Mucosa of descending colon (tissue), 3 donors: ENCODE measurements around the gene SECTM1. TPM values are rescaled to one million over a fixed set of nuclear protein-coding genes. Genes with fewer than 3 reads are reported as not detected.
A peak's percentile ranks its signal among the peaks of the same experiment; 100 is the strongest.

Experiments
- ATAC-seq: fragments of 200-7000 bp; cut with Tn5 transposase; one replicate; pipeline ENCODE4 v1.9.1; 2020; ENCODE audit warnings: mild to moderate bottlenecking, moderate library complexity
- DNase-seq, 3 donors: peaks; one replicate each; pipeline ENCODE4 v3.0.0-alpha.2; 2020
- H3K36me3 ChIP-seq: fragments of 200-600 bp; one replicate; pipeline ENCODE4 v1.8.0; 2021; ENCODE audit warnings: low read depth, mild to moderate bottlenecking
- H3K4me1 ChIP-seq: fragments of 200-600 bp; one replicate; pipeline ENCODE4 v1.8.0; 2021; ENCODE audit warnings: low read depth, mild to moderate bottlenecking
- H3K4me3 ChIP-seq: fragments of 200-600 bp; one replicate; pipeline ENCODE4 v1.8.0; 2021; ENCODE audit warnings: mild to moderate bottlenecking
- H3K9me3 ChIP-seq: fragments of 200-600 bp; one replicate; pipeline ENCODE4 v1.8.0; 2021; ENCODE audit warnings: mild to moderate bottlenecking
- CTCF ChIP-seq: fragments of 200-600 bp; IDR thresholded peaks from one replicate; pipeline ENCODE4 v1.8.0; 2022; ENCODE audit warnings: antibody characterized with exemption, mild to moderate bottlenecking
- intact Hi-C, 2 donors: fragments of 100-400 bp; cut with DNase I in 1 of 2; cut with micrococcal nuclease in 1 of 2; formaldehyde crosslinking; loops; one replicate each; pipeline versions ENCODE4 v1.11.0 to v1.11.1; 2022; cut with DNase I, micrococcal nuclease
- total RNA-seq, 3 donors: library from RNA; stranded (reverse); fragmentation: NEBNext Ultra II Directional in 2 of 3; extraction: Animal tissue kit (Norgen Biotek cat#: 25700) in 2 of 3; gene quantifications; one replicate each; pipeline versions ENCODE4 v1.2.1 to v1.2.4, GENCODE V29; 2021 to 2023
- donor health status: DM: no; HTN: no; CAD: no; lungs with moderate emphysema.
- donor health status: DM: no; HTN: no; CAD: no.
- donor health status: DM: no; HTN: yes; CAD: no.

SECTM1 gene
- total RNA-seq, 3 donors from 2014 or later = 127 to 268 (median 213) TPM

DNA sequence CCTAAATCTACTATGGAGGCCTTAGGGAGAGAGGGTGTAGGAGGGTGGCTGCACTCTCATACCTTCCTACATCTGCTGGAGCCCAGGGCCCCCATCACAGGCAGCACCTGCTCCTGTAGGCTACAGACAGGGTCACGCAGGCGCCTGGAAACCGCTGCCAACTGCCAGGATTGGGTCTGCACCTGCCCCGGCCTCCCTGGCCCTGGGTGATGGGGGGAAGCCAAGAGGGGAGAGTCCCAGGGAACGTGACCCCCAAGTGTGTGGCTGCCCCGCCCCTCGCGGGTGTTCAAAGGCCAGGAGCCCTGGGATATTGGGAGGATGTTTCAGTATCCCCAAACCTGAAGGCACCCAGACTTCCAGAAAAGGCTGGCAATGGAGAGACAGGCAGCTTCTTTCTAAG, 19.9 kb upstream of the SECTM1 start:
- no peak overlapping the region for H3K4me3 ChIP-seq
- ATAC-seq (no peak), DNase-seq (peak in 1 of 3 donors; percentile 49)
- no peaks in the 10 kb centered on the region for H3K36me3 ChIP-seq
- intact Hi-C loops = loop anchor here in 1 of 2 donors (10.0 kb wide), 1 partner anchor 61 kb away; the partner anchor contains the start of genes HEXD and OGFOD3
- H3K9me3 ChIP-seq = no peaks in the 10 kb centered on the region
- no peak for TF ChIP-seq CTCF
- H3K4me1 ChIP-seq = peaks cover 3% of the 10 kb centered on the region

DNA sequence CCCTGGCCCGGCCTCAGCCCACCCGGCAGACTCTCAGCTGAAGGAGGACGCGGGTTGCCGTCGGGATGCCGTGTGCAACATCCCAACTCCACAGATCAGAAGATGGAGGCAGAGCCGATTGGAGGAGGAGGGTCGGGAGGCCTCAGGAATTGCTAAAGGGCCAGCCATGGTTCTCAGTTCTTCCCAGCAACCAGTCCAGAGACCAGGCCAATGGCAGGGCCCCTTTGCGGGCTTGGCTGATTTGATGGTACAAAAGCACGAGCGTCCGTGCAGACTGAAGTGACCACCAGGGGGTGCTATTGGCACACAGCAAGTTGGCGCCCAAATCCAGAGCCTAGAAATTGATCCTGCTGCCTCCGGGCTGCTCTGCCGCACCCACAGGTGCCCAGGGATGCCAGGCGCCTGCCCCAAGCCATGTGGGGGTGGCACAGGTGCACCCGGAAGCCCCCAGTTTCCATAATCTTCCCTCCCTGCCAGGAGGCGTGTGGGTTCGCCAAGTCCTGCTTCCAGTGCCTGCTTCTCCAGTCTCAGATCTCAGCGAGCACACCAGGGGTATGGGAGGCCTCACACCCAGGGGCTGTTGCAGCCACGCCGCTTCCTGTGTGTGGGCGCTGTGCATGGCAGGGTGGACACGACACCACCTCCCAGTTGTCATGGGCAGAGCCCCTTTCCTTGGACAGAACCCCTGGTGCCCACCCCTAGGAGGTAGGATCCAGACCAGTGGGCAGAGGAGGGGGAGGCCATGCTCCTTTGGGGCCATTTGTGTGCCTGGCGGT, 18.3 kb upstream of the SECTM1 start:
- ATAC-seq (peak; percentile 93), DNase-seq (peak; percentile 76 to 95 (median 83))
- Histone ChIP-seq H3K4me1 (peaks cover 3% of the 10 kb centered on the region), H3K4me3 (no peak overlapping the region), H3K36me3 (no peaks in the 10 kb centered on the region), H3K9me3 (no peaks in the 10 kb centered on the region)
- TF ChIP-seq CTCF = peak; percentile 91
- intact Hi-C loops = loop anchor here in 1 of 2 donors (10.0 kb wide), 1 partner anchor 63 kb away; the partner anchor contains the start of genes HEXD and OGFOD3

DNA sequence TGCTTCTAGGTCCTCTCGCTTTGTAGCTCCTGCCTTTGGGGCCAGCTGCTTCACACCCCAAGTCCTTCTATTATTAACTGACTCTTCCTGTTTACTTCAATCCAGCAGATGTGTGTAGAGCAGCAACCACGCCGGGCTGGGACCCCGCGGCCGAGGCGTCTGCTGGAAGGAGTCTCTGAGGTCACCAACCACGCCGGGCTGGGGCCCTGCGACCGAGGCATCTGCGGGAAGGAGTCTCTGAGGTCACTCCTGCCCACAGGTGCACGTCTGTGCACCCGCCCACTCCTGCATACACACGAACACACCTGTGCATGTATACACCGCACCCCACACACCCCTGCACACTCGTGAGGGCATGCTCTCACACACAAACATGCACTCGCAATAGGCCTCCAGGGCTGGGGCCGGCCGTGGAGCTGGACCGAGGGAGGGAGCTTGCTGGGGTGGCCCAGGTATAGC, 17.7 kb upstream of the SECTM1 start:
- TF ChIP-seq CTCF = no peak
- intact Hi-C loops = loop anchor here in 1 of 2 donors (10.0 kb wide), 1 partner anchor 64 kb away; the partner anchor contains the start of genes HEXD and OGFOD3
- ATAC-seq = peak; percentile 7

DNA sequence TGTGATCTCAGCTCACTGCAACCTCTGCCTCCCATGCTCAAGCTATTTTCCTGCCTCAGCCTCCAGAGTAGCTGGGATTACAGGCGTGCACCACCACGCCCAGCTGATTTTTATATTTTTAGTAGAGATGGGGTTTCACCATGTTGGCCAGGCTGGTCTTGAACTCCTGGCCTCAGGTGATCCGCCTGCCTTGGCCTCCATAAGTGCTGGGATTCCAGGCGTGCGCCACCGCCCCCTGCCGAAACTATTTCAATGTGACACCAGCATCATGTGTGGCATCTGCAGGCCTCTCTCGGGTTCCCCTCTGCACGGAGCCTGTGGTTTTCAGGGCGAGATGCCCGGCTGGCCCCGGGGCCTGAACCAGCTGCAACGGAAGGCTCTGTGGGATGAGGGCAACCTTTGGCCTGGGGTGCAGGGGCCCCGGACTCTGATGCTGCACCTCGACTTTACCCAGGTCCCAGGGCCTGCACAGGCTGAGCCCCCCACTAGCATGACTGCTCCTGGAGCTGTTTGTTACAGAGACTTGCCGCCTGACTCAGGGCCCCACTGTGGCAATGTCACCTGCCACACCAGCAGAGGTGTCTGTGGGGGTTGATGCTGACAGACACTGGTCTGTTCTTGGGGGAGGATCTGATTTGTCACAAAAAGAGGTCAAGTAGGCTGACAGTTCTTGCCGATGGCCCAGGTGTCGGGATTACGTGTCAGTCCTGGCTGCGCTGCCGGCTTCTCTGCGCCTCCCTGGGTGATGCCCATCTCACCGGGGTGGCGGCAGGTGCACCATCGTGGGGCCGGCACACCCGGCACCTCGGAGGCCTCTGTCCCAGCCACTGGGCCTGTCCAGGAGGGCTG, 16.8 kb upstream of the SECTM1 start:
- no peak for TF ChIP-seq CTCF
- peak in 1 of 3 donors; percentile 61 for DNase-seq
- ATAC-seq = peak; percentile 6
- Histone ChIP-seq H3K4me1 (peaks cover 4% of the 10 kb centered on the region), H3K36me3 (no peaks in the 10 kb centered on the region), H3K9me3 (no peaks in the 10 kb centered on the region), H3K4me3 (no peak overlapping the region)
- intact Hi-C loops = loop anchor here in 1 of 2 donors (10.0 kb wide), 1 partner anchor 64 kb away; the partner anchor contains the start of genes HEXD and OGFOD3

More for the DNA sequence above, 17.7 kb upstream of the SECTM1 start:
- Histone ChIP-seq H3K9me3 (no peaks in the 10 kb centered on the region), H3K4me3 (no peak overlapping the region), H3K36me3 (no peaks in the 10 kb centered on the region), H3K4me1 (no peaks in the 10 kb centered on the region)
- peak in 1 of 3 donors; percentile 59 for DNase-seq

DNA sequence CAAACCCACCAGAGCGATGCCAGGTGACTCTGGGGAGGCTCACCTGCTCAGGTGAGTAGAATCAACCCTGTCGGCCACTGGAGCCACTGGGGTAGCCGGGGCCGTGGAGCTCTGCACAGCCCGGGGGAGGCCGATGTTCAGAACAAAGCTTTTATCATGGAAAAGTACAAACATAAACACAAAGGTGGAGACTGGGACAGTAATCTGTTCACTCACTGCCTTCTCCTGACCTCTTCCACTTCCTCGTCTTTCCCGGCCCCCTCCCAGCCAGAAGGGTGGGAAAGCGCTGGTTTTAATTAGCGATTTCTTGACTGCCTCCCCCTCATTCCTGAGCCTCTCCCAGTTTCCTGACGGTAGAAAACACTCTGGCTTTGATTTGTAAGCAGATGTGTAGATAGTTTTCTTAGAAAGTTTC, 15.7 kb upstream of the SECTM1 start:
- no peak for TF ChIP-seq CTCF
- Histone ChIP-seq H3K36me3 (no peaks in the 10 kb centered on the region), H3K9me3 (no peaks in the 10 kb centered on the region), H3K4me1 (peaks cover 4% of the 10 kb centered on the region), H3K4me3 (no peak overlapping the region)
- ATAC-seq = no peak
- peak in 1 of 3 donors; percentile 29 for DNase-seq
- intact Hi-C loops = loop anchor here in 1 of 2 donors (2.0 kb wide), 1 partner anchor 78 kb away; no protein-coding TSS in a partner anchor
